GM12873 (cell line): ENCODE results near the gene COPS6.

Experiments
- CTCF ChIP-seq: IDR thresholded peaks from 2 replicates; pipeline ENCODE4 v1.5.1; 2012; ENCODE audit warnings: low read depth, mild to moderate bottlenecking, moderate library complexity, low read length, control low read depth; ENCODE audit not compliant: insufficient read depth; ENCODE audit errors: missing control alignments

Gene COPS6

DNA sequence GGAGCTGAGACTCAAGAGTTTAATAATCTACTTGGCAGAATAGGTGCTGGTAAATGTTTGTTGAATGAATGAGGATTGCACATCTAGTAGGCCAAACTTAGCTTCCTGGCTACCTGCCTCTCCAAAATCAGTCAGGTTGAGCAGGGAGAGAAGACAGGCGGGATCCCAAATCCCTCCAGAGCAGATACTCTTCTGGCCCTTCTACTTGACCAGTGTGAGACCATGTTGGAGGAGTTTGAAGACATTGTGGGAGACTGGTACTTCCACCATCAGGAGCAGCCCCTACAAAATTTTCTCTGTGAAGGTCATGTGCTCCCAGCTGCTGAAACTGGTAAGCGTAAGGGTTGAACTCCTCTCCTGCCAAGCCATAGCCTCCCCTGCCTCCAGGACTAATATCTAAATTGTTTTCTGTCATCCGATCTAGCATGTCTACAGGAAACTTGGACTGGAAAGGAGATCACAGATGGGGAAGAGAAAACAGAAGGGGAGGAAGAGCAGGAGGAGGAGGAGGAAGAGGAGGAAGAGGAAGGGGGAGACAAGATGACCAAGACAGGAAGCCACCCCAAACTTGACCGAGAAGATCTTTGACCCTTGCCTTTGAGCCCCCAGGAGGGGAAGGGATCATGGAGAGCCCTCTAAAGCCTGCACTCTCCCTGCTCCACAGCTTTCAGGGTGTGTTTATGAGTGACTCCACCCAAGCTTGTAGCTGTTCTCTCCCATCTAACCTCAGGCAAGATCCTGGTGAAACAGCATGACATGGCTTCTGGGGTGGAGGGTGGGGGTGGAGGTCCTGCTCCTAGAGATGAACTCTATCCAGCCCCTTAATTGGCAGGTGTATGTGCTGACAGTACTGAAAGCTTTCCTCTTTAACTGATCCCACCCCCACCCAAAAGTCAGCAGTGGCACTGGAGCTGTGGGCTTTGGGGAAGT lies 35.8 kb downstream of the COPS6 start:
- TF ChIP-seq CTCF, result no peak

DNA sequence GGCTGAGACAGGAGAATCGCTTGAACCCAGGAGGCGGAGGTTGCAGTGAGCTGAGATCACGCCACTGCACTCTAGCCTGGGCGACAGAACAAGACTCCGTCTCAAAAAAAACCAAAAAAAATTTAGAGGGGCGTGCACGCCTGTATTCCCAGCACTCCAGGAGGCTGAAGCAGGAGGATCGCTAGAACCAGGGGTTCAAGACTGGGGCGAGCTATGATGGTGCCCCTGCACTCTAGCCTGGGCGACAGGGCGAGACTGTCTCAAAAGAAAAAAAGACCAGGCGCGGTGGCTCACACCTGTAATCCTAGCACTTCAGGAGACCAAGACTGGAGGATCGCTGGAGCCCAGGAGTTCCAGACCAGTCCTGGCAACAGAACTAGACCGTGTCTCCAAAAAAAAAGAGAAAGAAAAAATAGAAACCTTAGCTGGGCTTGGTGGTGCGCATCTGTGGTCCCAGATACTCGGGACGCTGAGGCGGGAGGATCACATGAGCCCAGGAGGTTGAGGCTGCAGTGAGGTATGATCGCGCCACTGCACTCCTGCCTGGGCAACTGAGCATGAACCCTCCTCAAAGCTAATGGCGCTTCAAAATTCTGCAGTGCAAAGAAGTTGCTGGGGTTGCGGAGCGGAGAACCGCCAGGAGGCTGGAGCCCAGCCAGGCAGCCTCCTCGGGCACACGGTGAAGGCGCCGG lies 37.6 kb downstream of the COPS6 start:
- peak; percentile 15 for TF ChIP-seq CTCF

DNA sequence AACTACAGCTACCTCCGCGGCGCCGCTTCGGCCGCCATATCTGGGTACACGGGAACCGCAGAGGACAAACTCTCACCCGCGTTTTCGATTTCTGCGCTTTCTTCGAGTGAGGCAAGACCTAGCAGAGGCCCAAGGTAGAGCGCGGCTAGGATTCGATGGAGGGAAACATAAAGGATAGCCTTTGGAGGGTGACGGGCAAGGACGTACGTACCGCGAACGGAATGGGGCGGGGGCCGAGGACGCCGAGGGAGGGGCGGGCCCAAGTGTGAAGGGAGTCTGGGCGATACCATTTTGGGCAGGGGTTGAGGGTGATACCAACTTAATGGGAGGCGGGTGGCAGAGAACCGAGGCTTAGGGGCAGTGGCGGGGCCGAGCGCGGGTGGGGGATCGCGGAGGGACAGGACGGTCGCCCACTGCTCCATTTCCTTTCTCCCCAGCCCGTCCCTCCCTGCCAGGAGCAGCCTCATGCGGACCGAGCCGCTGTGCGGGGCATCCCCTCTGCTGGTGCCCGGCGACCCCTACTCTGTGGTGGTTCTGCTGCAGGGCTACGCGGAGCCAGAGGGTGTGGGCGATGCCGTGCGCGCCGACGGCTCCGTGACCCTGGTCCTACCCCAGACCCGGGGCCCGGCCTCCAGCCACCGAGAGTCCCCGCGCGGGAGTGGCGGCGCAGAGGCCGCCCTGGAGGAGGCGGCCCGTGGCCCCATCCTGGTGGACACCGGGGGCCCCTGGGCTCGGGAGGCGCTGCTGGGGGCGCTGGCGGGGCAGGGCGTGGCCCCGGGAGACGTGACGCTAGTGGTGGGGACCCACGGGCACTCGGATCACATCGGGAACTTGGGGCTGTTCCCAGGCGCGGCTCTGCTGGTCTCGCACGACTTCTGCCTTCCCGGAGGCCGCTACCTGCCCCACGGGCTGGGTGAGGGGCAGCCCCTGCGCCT lies 38.4 kb downstream of the COPS6 start, which contains the start of gene MBLAC1:
TSS of gene MBLAC1 (plus strand) at position 37 of the 935 bp plus-strand sequence. CDS start at position 466, 429 bp downstream.
- TF ChIP-seq CTCF, result peak; percentile 7

GRCh38 chr7:100127866-100128636 lies 39.3 kb downstream of the COPS6 start:
- TF ChIP-seq CTCF, result peak; percentile 1

DNA sequence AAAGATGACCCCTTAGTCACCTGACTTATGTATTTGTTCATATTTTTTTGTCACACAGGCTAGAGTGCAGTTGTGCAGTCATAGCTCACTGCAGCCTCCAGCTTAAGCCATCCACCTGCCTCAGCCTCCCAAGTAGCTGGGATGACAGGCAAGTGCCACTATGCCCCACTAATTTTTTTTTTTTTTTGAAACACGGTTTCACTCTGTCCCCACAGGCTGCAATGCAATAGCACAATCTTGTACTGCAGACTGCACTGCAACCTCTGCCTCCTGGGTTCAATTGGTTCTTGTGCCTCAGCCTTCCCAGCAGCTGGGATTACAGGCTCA lies 39.8 kb downstream of the COPS6 start:
- no peak for TF ChIP-seq CTCF

DNA sequence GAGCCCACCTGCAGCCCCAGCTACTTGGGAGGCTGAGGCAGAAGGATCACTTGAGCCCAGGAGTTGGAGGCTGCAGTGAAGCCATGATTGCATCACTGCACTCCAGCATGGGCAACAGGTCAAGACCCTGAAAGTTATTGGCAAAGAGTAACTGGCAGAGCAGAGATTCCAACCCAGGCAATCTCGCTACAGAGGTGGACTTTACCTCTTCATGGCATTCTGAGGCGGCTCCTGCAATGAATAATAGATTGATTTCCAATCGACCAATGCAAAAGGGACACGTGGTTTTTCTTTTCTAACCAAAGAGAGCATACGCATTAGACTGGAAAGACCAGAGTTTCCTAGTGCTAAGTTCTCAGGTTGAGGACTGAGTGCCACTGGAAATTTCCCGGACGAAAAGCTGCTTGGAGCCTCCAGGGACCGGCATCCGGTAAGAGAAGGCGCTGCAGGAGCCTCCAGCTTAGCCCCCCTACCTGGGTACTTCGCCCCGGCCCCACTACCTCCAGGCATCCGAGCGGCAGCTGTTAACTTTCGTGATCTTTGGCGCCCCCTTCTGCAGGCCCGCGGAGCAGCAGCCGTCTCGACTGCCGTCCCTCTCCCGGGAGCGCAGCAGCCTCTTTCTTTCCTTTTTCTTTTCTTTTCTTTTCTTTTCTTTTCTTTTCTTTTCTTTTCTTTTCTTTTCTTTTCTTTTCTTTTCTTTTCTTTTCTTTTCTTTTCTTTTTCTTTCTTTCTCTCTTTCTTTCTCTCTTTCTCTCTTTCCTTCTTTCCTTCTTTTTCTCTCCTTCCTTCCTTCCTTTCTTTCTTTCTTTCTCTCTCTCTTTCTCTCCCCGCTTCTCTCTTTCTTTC lies 42.1 kb downstream of the COPS6 start:
- TF ChIP-seq CTCF, result peak; percentile 81
